ENCODE measurements around the gene TMEM151B. TPM values are rescaled to one million over a fixed set of nuclear protein-coding genes. Genes with fewer than 3 reads are reported as not detected.

Gene TMEM151B
- total and polyA plus RNA-seq, 4 experiments from 2014 or later = not detected

DNA sequence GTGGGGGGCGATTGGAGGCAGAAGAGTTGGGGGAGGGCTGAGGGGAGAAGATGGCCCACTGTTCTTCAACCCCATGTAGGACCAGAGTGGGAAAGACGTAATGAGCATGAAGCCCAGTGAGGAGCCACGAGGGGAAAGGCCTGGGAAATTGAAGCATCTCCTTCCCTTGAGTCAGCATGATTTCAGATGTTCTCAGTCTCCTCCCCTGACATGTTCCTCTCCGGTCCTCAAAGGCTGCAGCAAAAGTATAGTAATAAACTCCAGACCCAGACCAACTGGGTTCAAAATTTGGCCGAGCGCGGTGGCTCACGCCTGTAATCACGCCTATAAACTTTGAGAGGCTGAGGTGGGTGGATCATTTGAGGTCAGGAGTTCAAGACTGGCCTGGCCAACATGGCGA, 3.0 kb upstream of the TMEM151B start:
- H3K36me3 ChIP-seq (ENCODE audit: insufficient read depth, low read length) = no peaks in the 10 kb centered on the region
- intact Hi-C loops (cut with micrococcal nuclease) = no loop called here
- Mint-ChIP-seq H3K4me1 (peaks cover 14 to 39% (median 32%) of the 10 kb centered on the region in 4 donors), H3K27ac (peak overlapping the region in 6 of 7 donors; percentile 68 to 98 (median 94)), H3K9me3 (no peaks in the 10 kb centered on the region), H3K27me3 (peaks cover 14 to 29% of the 10 kb centered on the region in 2 donors), H3K4me3 (no peak overlapping the region), H3K36me3 (peaks cover 0 to 23% of the 10 kb centered on the region in 2 donors)
- CTCF ChIA-PET (ENCODE audit: partially characterized antibody) = interaction anchor here (1.1 to 8.3 kb wide), 13 partner anchors 13 to 189 kb away, joined by 3 to 82 read pairs (median 11); partner anchors contain the start of genes AARS2, HSP90AB1, SLC35B2 and SPATS1
- no peak for DNase-seq
- H3K27ac ChIP-seq (ENCODE audit: low read depth, low read length) = no peak overlapping the region
- H3K27me3 ChIP-seq (ENCODE audit: insufficient read depth, low read length) = peaks cover 26% of the 10 kb centered on the region
- H3K4me1 ChIP-seq (ENCODE audit: insufficient read depth, low read length) = peaks cover 31% of the 10 kb centered on the region
- no peaks in the 10 kb centered on the region for H3K9me3 ChIP-seq (ENCODE audit: control insufficient read depth in 1 of 2, low read length in 2 of 2)
- H3K4me3 ChIP-seq (ENCODE audit: low read length in 2 of 2) = no peak overlapping the region
- POLR2A ChIA-PET (ENCODE audit: partially characterized antibody) = interaction anchor here (5.4 to 6.2 kb wide), 2 partner anchors 11 to 21 kb away, joined by 37 to 97 read pairs; partner anchors contain the start of genes HSP90AB1 and SLC35B2

GRCh38 chr6:44268095-44268628, 2.1 kb upstream of the TMEM151B start:
- Mint-ChIP-seq H3K27me3 (peaks cover 21 to 36% of the 10 kb centered on the region in 2 donors), H3K27ac (peak overlapping the region in 6 of 7 donors; percentile 60 to 96 (median 78)), H3K4me3 (peak overlapping the region in 3 of 8 donors; percentile 15 to 36 (median 33)), H3K4me1 (peaks cover 5 to 30% (median 23%) of the 10 kb centered on the region in 4 donors), H3K9me3 (peaks cover 0 to 2% (median 0%) of the 10 kb centered on the region in 8 donors), H3K36me3 (peaks cover 0 to 15% of the 10 kb centered on the region in 2 donors)
- Histone ChIP-seq H3K36me3 (ENCODE audit: insufficient read depth, low read length) (no peaks in the 10 kb centered on the region), H3K9me3 (ENCODE audit: control insufficient read depth in 1 of 2, low read length in 2 of 2) (no peaks in the 10 kb centered on the region), H3K4me3 (ENCODE audit: low read length in 2 of 2) (no peak overlapping the region), H3K27ac (ENCODE audit: low read depth, low read length) (no peak overlapping the region), H3K27me3 (ENCODE audit: insufficient read depth, low read length) (peaks cover 33% of the 10 kb centered on the region), H3K4me1 (ENCODE audit: insufficient read depth, low read length) (peaks cover 22% of the 10 kb centered on the region)
- ChIA-PET POLR2A (ENCODE audit: partially characterized antibody) (interaction anchor here (1.1 to 6.2 kb wide), 3 partner anchors 12 to 37 kb away, joined by 5 to 97 read pairs (median 37); partner anchors contain the start of genes HSP90AB1 and SLC35B2), CTCF (ENCODE audit: partially characterized antibody) (interaction anchor here (0.7 to 8.3 kb wide), 24 partner anchors 10 to 188 kb away, joined by 3 to 82 read pairs (median 5); partner anchors contain the start of genes AARS2, HSP90AB1, SLC35B2 and SPATS1)
- intact Hi-C loops (cut with micrococcal nuclease) = loop anchor here (1.0 to 2.0 kb wide), 4 partner anchors 36 to 119 kb away; partner anchors contain the start of genes AARS2 and CDC5L
- DNase-seq = peak; percentile 61 to 70 (median 65)

DNA sequence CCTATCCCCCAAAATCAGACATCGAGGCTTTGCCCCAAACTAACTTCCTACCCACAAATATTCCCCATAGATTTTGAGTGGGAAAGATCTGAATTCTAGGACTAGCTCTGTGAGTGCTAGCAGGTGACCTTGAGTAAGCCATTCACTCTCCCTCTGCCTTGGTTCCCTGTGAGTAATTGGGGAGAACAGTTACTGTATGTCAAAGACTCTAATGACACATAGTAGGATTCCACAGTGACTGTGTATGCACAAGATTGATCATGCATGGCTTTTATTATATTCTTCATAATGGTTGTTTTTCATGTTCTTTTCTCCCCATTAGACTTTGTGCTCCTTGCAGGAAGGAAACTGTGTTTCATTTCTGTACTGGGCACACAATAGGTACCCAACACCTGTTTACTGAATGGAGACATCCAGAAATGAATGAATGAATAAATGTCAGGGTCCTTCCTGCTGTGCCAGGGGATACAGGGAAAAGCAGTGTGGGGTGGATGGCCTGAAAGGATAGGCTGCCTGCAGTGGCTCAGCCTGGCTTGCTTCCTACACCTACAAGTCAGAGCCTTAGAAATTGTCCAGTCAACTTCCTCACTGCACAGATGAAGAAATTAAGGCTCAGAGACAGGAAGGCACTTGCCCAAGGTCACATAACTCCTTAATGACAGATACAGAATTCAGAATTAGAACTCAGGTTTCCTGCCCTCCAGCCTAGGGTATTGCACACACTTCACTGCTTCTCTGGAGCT, 901 bp upstream of the TMEM151B start:
- H3K27me3 Mint-ChIP-seq = peaks cover 27 to 45% of the 10 kb centered on the region in 2 donors
- Histone ChIP-seq H3K9me3 (ENCODE audit: control insufficient read depth in 1 of 2, low read length in 2 of 2) (no peaks in the 10 kb centered on the region), H3K27ac (ENCODE audit: low read depth, low read length) (no peak overlapping the region), H3K4me1 (ENCODE audit: insufficient read depth, low read length) (peaks cover 10% of the 10 kb centered on the region), H3K36me3 (ENCODE audit: insufficient read depth, low read length) (no peaks in the 10 kb centered on the region), H3K4me3 (ENCODE audit: low read length in 2 of 2) (no peak overlapping the region), H3K27me3 (ENCODE audit: insufficient read depth, low read length) (peaks cover 33% of the 10 kb centered on the region)
- H3K27ac Mint-ChIP-seq = peak overlapping the region in 2 of 7 donors; percentile 4 to 26
- peaks cover under 1 to 20% (median 13%) of the 10 kb centered on the region in 4 donors for H3K4me1 Mint-ChIP-seq
- intact Hi-C loops (cut with micrococcal nuclease) = loop anchor here (2.0 kb wide), 1 partner anchor 117 kb away; the partner anchor contains the start of gene CDC5L
- H3K36me3 Mint-ChIP-seq = peaks cover 2 to 7% of the 10 kb centered on the region in 2 donors
- peak overlapping the region; percentile 21 to 75 (median 51) for H3K4me3 Mint-ChIP-seq
- ChIA-PET CTCF (ENCODE audit: partially characterized antibody) (interaction anchor here (0.7 to 8.3 kb wide), 19 partner anchors 15 to 187 kb away, joined by 3 to 82 read pairs (median 5); partner anchors contain the start of genes AARS2, HSP90AB1, SLC35B2 and SPATS1), POLR2A (ENCODE audit: partially characterized antibody) (interaction anchor here (1.9 to 6.2 kb wide), 4 partner anchors 13 to 23 kb away, joined by 6 to 97 read pairs (median 25); partner anchors contain the start of genes HSP90AB1 and SLC35B2)
- peaks cover 0 to 2% (median 0%) of the 10 kb centered on the region in 8 donors for H3K9me3 Mint-ChIP-seq
- no peak for DNase-seq

- Histone ChIP-seq H3K4me3 (ENCODE audit: low read length in 2 of 2) (no peak overlapping the region), H3K27me3 (ENCODE audit: insufficient read depth, low read length) (peaks cover 33% of the 10 kb centered on the region), H3K36me3 (ENCODE audit: insufficient read depth, low read length) (no peaks in the 10 kb centered on the region), H3K9me3 (ENCODE audit: control insufficient read depth in 1 of 2, low read length in 2 of 2) (no peaks in the 10 kb centered on the region), H3K27ac (ENCODE audit: low read depth, low read length) (no peak overlapping the region), H3K4me1 (ENCODE audit: insufficient read depth, low read length) (peaks cover 7% of the 10 kb centered on the region)
- Mint-ChIP-seq H3K4me1 (peaks cover 0 to 17% (median 7%) of the 10 kb centered on the region in 4 donors), H3K27me3 (peaks cover 31 to 48% of the 10 kb centered on the region in 2 donors), H3K4me3 (peak overlapping the region; percentile 64 to 79 (median 76)), H3K36me3 (peaks cover 0 to 5% of the 10 kb centered on the region in 2 donors), H3K9me3 (peaks cover 0 to 2% (median 0%) of the 10 kb centered on the region in 8 donors), H3K27ac (peak overlapping the region in 2 of 7 donors; percentile 35 to 74)
- intact Hi-C loops (cut with micrococcal nuclease) = no loop called here
- no peak for DNase-seq
- ChIA-PET POLR2A (ENCODE audit: partially characterized antibody) (interaction anchor here (1.0 to 2.1 kb wide), 4 partner anchors 14 to 65 kb away, joined by 3 to 13 read pairs (median 4); partner anchors contain the start of genes HSP90AB1 and SLC35B2), CTCF (ENCODE audit: partially characterized antibody) (interaction anchor here (1.4 to 8.3 kb wide), 3 partner anchors 16 to 98 kb away, joined by 4 to 82 read pairs (median 5); partner anchors contain the start of genes AARS2 and SLC35B2)
These were observed 516 bp downstream of the TMEM151B start for GRCh38 chr6:44270526-44271405.

DNA sequence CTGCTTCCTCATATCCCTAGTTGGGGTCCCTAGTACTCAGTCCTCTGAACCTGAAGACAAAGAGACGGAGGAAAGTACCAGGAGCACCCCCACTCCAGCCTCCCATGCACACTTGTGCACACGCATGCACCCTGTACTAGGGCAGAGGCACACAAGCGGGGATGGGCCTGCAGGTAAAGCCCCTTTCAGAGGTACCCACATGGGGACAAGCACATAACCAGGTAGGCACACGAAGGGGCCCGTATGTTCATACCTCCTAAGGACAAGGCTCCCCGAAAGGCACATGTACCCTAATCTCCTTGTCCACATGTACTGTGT, 1.1 kb downstream of the TMEM151B start:
- no peak for DNase-seq
- Mint-ChIP-seq H3K27me3 (peaks cover 31 to 48% of the 10 kb centered on the region in 2 donors), H3K36me3 (peaks cover 0 to 5% of the 10 kb centered on the region in 2 donors), H3K9me3 (peaks cover 0 to 2% (median 0%) of the 10 kb centered on the region in 8 donors), H3K4me1 (peaks cover 0 to 17% (median 7%) of the 10 kb centered on the region in 4 donors), H3K4me3 (peak overlapping the region; percentile 35 to 79 (median 76)), H3K27ac (peak overlapping the region in 2 of 7 donors; percentile 35 to 74)
- intact Hi-C loops (cut with micrococcal nuclease) = no loop called here
- H3K27ac ChIP-seq (ENCODE audit: low read depth, low read length) = no peak overlapping the region
- ChIA-PET POLR2A (ENCODE audit: partially characterized antibody) (interaction anchor here (1.0 to 2.1 kb wide), 3 partner anchors 15 to 66 kb away, joined by 3 to 13 read pairs (median 6); partner anchors contain the start of genes HSP90AB1 and SLC35B2), CTCF (ENCODE audit: partially characterized antibody) (interaction anchor here (8.3 kb wide), 1 partner anchor 17 kb away, joined by 82 read pairs; the partner anchor contains the start of gene SLC35B2)
- H3K9me3 ChIP-seq (ENCODE audit: control insufficient read depth in 1 of 2, low read length in 2 of 2) = no peaks in the 10 kb centered on the region
- H3K36me3 ChIP-seq (ENCODE audit: insufficient read depth, low read length) = no peaks in the 10 kb centered on the region
- H3K4me1 ChIP-seq (ENCODE audit: insufficient read depth, low read length) = peaks cover 7% of the 10 kb centered on the region
- no peak overlapping the region for H3K4me3 ChIP-seq (ENCODE audit: low read length in 2 of 2)
- peaks cover 33% of the 10 kb centered on the region for H3K27me3 ChIP-seq (ENCODE audit: insufficient read depth, low read length)

- POLR2A ChIA-PET (ENCODE audit: partially characterized antibody) = interaction anchor here (1.0 kb wide), 1 partner anchor 66 kb away, joined by 3 read pairs; no protein-coding TSS in a partner anchor
- CTCF ChIA-PET (ENCODE audit: partially characterized antibody) = no interaction called here
These were observed 1.7 kb downstream of the TMEM151B start for GRCh38 chr6:44271914-44272313.

More at GRCh38 chr6:44271914-44272313, 1.7 kb downstream of the TMEM151B start:
- Histone ChIP-seq H3K9me3 (ENCODE audit: control insufficient read depth in 1 of 2, low read length in 2 of 2) (no peaks in the 10 kb centered on the region), H3K36me3 (ENCODE audit: insufficient read depth, low read length) (no peaks in the 10 kb centered on the region), H3K4me1 (ENCODE audit: insufficient read depth, low read length) (peaks cover 7% of the 10 kb centered on the region), H3K4me3 (ENCODE audit: low read length in 2 of 2) (no peak overlapping the region), H3K27ac (ENCODE audit: low read depth, low read length) (no peak overlapping the region), H3K27me3 (ENCODE audit: insufficient read depth, low read length) (peaks cover 39% of the 10 kb centered on the region)
- H3K9me3 Mint-ChIP-seq = peaks cover 0 to 2% (median 0%) of the 10 kb centered on the region in 8 donors
- H3K36me3 Mint-ChIP-seq = peaks cover 0 to 5% of the 10 kb centered on the region in 2 donors
- peak overlapping the region in 5 of 8 donors; percentile 10 to 79 (median 21) for H3K4me3 Mint-ChIP-seq
- DNase-seq = no peak
- intact Hi-C loops (cut with micrococcal nuclease) = no loop called here
- peak overlapping the region in 1 of 7 donors; percentile 35 for H3K27ac Mint-ChIP-seq
- peaks cover 34 to 52% of the 10 kb centered on the region in 2 donors for H3K27me3 Mint-ChIP-seq
- H3K4me1 Mint-ChIP-seq = peaks cover 0 to 21% (median 4%) of the 10 kb centered on the region in 4 donors

All from CD4-positive, alpha-beta memory T cell (primary cell).